ENCODE data around the gene SLC44A3. TPM values are rescaled to one million over a fixed set of nuclear protein-coding genes. Genes with fewer than 3 reads are reported as not detected.

Gene SLC44A3
- polyA plus RNA-seq, 10 donors: 1.6 to 5.1 (median 3.1) TPM

DNA sequence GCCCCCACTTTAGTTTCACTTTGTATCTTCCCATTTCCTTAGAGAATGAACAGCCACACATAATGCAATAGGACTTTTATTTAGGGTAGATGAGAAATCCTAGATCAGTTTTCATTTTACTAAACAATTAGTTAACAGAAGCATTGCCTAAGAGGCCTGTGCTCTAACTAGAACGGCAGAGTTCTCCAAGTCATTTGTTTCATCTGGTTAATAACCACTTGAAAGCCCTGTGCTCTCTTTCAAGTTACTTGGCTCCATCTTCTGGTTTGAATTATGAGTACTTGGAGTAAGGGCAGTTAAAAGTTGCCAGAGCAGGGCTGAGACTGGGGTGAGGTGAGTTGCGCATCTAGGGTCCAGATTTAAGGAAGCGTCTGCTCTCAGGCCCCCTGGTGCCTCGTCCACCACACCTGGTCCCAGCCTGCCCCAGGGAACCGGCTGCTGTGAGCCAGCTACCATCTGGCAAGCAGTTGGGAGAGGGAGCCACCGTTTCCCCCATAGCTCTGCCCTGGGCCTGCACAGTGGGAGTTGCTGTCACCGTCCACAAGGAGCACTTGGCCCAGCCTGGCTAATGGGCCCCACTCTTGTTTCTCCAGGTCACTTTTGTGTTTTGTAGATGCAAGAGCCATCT, 18.1 kb upstream of the SLC44A3 start:
- peak in 2 of 3 donors; percentile 65 to 82 for DNase-seq

DNA sequence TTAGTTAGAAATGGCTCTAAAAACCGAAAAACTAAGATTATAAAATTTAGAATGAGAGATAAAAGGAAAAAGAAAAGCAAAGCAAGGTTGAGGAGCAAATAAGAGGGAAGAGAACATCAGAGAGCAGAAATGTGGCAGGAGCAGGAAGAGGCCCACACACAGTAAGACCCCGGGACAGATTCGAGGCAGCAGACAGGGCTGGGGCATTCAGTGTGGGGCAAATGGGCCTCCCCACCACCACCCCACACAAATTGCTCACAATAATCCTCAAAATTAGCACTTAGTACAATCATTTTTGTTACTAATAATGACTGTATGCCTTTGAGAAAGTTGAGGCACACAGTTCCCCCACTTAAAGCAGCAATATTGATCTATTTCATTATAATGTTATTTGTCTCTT, 17.1 kb upstream of the SLC44A3 start:
- no peak for DNase-seq

DNA sequence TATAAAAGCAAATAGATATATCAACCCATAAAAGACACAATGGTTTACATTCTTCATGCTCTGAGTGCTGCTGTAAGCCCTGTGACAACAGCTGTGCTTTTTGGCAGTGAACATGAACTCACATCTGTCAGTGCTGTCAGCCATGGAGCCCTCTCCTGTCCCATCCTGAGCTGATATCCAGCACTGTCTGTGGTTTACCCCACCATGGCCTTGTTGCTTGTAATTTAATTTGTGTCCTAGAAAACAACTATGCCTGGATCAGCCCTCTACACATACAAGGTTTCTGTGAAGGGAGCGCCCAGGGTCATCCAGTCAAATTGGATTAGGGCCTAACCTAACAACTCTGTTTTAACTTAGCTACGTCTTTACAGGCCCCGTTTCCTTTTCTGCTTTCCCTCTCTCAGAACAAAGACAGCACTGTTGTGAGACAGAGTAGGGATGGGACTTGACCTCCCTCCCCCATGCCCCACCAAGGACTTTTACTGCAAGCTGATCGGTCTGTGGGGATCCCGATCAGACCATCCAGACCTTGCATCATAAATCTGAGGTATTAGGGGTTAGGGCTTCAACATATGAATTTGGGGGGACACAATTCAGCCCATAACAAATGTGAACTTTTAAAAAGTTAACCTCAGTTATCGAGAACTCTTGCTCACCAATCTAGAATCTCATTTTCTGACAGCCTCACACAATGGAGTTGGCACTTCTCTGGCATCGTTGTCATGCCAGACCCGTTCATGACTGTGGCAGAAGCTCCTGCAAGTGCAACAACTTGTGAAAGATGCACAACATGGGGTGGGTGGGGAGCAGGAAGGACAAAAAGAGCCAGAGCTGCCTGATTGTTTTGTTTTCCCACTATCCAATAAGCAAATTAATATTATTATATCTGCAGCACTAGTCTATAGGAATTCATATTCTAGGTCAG, 16.4 kb upstream of the SLC44A3 start:
- peak; percentile 80 to 94 (median 84) for DNase-seq

DNA sequence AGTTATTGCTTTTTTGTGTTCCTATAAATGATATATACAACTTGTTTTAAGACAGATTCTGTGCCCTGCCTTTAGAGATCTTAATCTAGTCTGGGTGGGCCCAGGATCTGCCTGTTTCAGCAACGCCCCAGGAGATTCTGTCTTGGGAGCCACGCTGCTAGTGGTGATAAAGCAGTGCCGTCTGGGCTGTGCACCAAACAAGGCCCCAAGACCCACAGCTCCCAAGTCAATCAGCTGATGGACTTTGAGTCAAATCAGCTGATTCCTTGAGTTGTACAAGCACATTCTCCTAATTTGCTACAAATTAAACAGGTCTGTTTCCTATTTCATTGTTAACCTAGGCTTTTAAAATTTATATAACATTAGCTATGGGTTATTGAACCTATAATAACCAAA, 15.7 kb upstream of the SLC44A3 start:
- no peak for DNase-seq

DNA sequence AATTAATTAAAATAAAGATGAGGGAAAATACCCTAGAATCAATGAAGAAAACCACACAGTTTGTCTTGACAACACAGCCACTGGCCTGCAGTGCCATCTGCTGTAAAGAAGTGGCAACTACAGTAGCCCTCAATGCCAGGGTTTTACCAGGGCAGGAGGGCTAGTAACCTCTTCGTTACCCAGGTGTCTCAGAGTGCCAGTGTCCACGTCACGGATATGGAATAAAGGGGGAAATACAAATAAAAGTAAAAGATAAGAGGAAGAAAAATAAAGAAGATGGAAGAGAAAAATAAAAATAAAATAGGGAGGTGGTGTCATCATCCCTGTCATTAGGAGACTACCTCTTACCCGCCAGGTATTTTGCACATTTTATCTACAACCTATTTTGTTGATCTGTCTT, 14.2 kb upstream of the SLC44A3 start:
- peak; percentile 43 to 71 (median 61) for DNase-seq

DNA sequence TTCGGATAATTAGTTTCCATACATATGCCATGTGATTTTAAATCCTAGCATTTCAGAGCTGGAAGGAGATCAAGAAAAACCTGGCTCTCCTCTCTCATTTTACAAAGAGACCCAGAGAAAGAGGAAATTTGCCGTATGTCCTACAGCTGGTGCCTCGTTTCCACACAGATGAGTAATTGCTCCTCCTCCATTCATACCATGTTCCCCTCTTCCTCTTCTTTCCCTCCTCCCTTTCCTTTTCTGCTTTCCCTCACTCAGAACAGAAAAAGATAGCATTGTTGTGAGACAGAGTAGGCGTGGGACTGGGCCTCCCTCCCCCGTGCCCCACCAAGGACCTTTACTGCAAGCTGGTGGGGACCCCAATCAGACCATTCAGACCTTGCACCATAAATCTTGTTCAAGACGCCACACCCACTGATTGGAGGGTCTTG, 13.7 kb upstream of the SLC44A3 start:
- peak in 2 of 3 donors; percentile 38 to 72 for DNase-seq

DNA sequence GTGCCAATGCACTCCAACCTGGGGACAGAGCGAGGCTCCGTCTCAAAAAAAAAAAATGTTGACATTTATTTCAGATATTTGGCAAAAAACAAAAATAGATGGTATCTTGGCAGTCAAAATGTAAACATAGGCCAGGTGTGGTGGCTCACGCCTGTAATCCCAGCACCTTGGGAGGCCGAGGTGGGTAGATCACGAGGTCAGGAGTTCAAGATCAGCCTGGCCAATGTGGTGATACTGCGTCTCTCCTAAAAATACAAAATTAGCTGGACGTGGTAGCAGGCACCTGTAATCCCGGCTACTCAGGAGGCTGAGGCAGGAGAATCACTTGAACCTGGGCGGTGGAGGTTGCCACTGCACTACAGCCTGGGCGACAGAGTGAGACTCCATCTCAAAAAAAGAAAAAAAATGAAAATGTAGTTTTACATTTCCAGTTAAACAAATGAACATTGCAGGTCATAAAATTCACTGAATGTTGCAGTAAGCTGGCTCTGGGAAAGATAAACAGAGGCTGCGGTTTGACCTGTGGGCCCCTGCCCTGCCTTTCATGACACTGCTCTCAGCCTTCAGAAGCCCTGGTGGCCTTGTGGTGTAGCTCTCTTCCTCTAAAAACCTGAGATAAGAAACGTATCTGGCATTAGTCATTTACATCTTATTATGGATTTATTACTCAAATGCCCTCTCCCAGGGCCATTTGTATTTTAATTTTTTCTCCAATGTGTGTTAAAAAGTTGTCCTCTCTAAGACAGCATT, 12.2 kb upstream of the SLC44A3 start:
- DNase-seq: no peak

DNA sequence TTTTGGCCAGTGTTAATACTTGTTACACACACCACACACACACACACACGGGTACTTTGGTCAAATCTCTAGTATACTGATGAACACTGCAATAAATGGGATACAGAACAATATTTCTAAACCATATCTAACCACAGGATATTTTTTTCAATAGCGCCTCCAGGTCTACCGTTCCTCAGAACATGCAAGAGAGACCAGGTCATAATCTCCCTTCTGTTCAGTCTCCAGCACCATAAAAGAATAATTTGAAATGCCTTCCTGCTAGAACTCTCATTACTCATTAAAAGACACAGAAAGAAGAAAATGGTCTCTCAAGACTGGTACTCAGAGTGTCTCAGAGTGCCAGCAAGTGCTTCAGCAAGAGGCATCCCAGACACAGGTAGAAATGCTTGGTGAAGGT, 11.5 kb upstream of the SLC44A3 start:
- no peak for DNase-seq

DNA sequence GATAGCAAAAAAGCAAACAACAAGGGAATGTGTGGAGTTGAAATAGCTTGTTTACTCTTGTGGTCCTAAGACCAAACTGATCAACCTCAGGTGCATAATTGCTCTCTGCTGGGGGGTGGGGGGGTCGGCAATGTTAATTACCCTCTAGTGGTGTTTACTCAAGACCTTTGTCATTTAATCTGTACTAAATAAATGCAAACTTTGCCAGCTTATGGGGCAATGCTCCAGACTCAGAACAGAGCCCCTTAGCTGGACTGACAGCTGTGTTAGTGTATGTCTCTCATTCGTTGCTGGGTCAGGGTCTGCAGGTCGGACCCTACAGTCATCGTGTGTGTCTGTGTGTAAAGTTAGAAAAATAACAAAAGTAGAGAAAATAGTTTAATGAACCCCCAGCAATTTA, 7.2 kb upstream of the SLC44A3 start:
- no peak for DNase-seq

DNA sequence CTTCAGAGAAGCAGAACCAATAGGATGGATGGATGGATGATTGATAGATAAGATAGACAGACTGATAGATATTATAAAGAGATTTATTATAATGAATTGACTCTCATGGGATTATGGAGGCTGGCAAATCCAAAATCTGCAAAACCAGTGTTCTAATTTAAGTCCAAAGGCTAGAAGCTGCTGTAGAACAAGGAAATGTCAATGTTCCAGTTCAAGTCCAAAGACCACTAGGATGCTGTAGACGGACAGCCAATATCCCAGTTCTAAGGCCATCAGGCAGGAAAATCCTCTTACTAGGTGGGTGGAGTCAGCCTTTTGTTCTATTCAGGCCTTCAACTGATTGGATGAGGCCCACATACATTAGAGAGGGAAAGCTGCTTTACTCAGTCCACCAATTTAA, 4.1 kb upstream of the SLC44A3 start:
- no peak for DNase-seq

DNA sequence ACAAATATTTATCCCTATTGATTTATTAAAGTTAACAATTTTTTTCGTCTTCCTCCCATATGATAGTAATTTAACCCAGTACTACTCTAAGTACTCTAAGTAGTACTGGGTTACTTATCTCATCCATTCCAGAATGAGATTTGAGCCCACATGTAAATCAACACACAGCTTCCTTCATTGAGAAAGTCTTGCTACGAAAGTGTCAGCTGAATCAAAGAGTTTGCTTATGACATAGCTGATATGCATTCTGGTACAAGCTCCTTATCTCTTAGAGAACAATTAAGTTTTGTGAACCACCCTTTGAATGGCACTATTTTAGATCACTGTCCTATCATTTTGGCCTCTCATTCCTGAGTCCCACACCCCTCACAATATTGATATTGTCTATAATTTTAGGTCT, 2.4 kb upstream of the SLC44A3 start:
- DNase-seq: no peak

DNA sequence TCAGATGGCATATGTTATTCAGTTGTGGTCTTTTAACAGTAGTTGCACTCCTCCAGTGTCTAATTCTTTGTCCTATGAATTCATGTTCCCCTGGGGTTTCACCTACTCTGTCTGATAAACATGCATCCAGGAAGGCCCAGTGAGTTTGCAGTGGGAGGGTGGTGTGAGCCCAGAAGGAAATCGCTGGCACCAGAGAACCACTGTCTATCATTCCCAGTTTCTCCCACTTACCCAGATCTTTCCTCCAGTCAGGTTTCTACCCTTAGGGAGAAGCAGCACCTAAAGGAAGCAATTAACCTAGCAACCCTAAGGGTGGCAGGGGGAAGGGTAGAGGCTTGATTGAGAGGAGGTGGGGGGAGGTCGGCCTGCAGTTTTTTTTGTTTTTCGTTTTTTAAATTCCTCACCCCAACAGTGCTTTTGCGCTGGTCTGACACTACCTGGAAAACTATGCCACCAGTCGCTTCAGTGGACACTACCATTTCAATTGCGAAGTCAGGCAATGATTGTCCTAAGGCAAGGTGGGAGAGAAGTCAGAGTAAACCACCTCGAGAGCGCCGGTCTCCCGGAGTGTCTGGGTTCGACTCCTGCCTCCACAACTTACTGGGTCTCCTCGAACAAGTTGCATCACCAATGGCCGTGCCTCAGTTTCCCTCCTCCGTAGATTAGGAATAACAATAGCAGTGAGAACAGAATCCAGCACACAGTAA, 766 bp upstream of the SLC44A3 start:
- no peak for DNase-seq

DNA sequence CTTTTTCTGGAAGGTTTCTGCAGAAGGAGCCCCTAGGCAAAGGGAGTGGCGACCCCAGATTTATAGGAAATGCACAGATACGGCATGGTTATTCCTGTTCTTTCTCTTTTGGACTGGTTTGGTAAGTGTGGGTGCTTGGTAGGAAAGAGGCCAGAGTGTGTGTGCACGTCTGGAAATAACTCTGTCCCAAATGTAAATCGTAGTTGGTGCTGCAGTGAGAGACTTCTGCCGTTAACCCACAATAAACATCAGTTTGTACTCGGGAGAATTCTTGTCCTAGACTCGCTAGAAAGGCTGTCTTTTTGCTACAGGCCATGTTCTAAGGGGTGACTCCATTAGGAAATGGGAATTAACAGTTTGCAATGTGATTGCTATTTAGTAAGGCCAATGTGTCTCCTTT, 779 bp downstream of the SLC44A3 start:
- peak in 1 of 3 donors; percentile 10 for DNase-seq

DNA sequence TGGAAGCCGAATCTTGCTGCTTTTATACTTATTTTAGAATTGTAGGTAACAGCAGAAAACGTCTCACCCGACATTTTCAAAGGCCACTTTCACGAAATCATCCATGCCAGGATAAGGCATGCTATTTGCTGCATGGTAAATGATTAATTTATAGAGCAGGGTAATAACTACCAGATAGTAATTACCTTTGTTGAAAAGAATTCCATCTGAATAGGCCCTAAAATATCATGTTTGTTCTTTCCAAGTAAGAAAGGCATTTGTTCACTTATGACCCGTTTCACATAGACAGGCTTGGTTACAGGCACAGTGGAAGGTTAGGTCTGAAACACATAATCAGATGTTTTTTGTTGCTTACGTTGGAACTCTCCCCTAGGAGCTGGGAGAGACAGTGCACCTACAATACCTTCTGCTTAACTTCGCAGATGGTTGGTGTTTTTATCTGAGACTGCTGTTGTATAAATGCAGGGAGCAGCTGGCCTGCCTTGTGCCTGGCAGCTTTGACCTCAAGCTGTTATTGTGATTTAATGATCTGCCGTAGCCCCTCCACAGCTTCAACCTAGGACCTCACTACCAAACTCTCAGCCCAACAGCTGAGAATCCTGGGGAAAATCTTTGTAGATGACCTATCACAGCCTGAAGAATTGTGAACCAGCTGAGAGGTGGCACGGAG, 1.6 kb downstream of the SLC44A3 start:
- peak in 1 of 3 donors; percentile 34 for DNase-seq

DNA sequence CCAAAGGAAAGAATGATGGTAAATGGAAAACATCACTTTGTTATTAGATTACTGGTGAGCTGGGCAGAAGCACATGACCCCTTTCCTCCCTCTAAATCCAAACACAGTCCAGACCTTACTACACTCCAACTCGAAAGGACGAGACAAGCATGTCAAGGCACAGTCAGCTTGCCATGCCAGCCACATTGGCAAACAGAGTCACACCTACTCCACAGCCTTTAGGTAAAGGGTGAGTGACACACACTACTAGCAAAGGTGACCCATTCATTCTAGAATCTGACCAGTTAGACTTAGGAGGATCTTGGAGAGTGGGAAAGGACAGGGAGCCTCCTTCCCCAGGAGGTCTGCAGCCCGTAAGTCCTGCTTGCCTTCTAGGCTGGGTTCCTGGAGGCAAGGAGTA, 3.0 kb downstream of the SLC44A3 start:
- DNase-seq: no peak

DNA sequence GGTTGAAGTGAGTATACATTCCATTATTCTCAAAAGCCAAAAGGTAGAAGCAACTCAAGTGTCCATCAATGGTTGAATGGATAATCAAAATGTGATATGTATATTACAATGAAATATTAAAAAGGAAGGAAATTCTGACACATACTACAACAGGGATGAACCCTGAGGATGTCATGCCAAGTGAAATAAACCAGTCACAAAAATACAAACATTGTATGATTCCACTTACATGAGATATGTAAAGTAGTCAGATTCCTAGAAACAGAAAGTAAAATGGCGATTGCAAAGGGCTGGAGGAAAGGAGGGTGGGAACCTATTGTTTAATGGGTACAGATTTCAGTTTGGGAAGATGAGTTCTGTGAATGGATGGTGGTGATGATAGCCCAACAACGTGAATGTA, 5.8 kb downstream of the SLC44A3 start:
- DNase-seq: no peak

DNA sequence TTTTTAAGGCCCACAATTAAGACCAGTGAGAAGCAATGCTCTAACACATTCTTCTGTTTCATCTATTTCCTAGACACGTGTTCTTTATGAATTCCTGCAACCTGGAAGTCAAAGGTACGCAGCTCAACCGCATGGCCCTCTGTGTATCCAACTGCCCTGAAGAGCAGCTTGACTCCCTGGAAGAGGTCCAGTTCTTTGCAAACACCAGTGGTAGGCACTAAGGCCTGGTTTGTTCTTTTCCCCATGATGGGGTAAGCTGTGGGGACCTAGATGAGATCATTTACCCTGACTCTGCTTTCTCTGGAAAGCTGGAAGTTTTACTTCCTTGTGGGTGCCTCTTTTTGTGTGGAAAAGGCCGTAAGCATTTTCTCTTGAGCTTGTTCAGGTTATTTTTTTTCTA, 7.3 kb downstream of the SLC44A3 start:
- DNase-seq: no peak

DNA sequence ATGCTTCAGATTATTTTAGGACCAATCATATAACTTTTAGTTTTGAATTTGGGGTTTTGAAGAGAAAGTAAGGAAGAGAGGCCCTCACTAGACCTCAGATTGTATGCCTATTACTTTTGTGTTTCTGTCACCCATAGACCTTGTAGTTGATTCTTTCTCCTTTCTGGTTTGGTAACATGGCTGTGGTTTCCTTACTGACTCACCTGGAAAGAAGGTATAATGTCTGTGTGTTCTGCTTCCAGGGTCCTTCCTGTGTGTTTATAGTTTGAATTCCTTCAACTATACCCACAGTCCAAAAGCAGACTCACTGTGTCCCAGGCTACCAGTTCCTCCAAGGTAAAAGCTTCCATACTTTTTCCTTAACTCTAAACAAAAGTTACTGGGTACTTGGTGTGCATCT, 8.1 kb downstream of the SLC44A3 start:
- no peak for DNase-seq

DNA sequence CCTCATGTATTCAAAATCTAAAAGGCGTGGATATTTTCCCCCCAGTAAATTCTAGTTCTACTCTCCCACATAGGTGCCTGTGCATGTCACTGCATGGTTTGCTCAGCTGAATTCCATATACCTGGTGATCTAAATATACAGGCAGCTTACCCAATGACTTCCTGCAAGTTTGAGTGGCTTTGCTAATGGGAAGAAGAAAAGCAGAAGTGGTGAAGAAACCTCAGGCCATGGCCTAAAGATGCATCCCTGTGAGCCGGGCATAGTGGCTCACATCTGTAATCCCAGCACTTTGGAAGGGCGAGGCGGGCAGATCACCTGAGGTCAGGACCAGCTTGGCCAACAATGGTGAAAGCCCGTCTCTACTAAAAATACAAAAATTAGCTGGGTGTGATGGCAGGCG, 11.5 kb downstream of the SLC44A3 start:
- DNase-seq: no peak

DNA sequence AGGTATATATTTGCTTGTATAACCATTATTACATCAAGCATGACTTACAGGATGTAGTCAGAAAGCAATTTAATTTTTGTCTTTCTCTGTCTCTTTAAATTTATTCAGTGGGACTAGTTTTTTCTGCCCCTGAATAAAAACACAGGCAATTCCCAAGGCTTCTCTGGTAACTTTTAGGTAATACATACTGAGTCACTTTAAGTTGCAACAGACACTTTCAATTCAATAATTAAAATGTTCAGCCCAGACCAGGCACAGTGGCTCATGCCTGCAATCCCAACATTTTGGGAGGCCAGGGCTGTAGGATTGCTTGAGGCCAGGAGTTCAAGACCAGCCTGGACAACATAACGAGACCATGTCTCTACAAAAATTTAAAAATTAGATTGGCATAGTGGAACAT, 12.3 kb downstream of the SLC44A3 start:
- DNase-seq: no peak

DNA sequence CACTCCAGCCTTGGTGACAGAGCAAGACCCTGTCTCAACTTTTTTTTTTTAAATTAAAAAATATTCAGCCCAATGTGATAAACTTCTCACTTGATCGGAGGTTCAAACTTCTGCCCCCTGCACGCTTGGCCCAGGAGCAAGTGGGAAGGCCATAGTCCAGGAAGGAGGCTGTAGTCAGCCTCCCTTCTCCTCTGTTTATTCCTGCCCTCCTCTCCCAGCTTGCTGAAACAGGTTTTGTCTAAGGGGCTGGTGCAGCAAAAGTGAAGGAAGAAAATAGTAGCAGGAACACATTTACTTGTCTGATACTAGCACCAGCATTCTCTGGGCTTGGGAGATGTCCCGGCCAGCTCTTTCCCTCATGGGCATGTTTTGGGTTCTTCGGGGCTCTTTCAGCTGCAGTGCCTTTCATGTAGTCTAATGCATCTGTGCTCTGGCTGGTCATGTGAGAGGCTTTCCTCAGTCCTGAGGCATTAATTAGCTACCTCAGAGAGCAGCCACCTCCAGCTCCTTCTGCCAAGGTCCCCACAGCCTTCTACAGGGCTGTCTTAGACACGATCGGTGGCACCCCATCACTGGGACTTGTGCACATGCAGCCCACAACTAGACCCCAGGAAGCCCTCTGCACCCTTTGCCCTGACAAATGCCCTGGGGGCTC, 12.9 kb downstream of the SLC44A3 start:
- no peak for DNase-seq
